ENCODE measurements around the gene ACTMAP.

GRCh38 chr19:40755248-40755624, 5.0 kb upstream of the ACTMAP start:
- TF ChIP-seq HOXA7 (CRISPR knock-in tag; IDR thresholded peaks at IDR 0.05; ENCODE audit: borderline replicate concordance) (no peak), YY1 (tag by site-specific recombination; IDR thresholded peaks at IDR 0.05) (no peak), CTCF (tag by site-specific recombination; IDR thresholded peaks at IDR 0.05) (no peak)
